Activated CD4-positive, alpha-beta T cell treated with anti-CD3 and anti-CD28 coated beads for 1 hour (primary cell): ENCODE results near the gene GPALPP1.

Experiments used
- DNase-seq: peaks from one replicate; pipeline ENCODE4 v3.0.0-alpha.2; 2020

Gene GPALPP1

GRCh38 chr13:45064889-45065288 is 75.6 kb downstream of the GPALPP1 start:
- no peak for DNase-seq

DNA sequence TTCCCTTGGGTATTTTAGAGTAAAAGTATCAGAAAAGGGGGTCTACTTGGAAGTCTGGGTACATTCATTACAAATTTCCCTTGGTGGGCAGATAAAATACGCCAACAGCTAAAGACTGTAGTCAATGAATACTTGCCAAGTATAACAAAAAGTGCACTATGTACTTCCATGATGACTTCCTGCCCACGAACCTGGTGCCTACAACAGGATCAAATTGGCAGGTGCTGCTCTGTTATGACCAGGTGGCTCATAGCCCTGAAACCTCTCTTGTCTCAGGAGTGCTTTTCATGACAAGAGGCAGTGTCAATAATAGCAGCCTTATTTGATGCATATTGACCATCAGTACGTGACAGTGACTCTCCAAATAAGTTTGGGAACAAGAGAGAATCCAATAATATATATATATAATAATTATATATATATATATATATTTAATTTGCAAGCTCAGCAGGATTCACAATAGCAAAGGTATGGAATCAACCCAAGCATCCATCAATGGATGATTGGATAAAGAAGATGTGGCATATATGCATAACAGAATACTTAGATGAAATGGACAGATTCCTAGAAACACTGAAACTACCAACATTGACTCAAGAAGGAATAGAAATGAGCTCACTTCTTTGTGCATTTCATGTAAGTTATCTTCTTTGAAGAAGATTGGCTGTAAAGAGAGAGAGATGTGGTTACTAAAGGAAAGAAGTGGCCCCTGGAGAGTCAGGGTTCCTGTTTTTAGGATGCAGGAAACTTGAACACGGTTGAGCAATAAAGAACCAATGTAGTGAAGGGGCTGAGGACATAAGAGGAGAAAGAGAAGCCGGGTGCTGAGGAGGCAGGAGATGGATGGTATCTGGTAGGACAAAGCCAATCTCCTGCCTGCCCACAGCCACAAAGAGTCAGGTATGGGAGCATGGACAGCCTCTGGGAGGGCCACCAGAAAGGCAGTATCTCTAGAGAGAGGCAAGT is 79.0 kb downstream of the GPALPP1 start:
- DNase-seq = no peak

DNA sequence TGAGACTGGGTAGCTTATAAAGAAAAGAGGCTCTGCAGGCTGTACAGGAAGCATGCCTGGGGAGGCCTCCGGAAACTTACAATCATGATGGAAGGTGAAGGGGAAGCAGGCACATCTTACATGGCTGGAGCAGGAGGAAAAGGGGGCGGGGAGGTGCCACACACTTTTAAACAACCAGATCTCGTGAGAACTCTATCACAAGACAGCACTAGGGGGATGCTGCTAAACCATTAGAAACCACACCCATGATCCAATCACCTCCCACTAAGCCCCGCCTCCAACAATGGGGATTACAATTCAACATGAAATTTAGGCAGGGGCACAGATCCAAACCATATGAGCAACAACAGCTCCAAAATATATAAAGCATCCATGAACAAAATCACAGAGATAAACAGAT is 84.5 kb downstream of the GPALPP1 start:
- DNase-seq = no peak

GRCh38 chr13:45074721-45075120 is 85.4 kb downstream of the GPALPP1 start:
- DNase-seq = no peak

DNA sequence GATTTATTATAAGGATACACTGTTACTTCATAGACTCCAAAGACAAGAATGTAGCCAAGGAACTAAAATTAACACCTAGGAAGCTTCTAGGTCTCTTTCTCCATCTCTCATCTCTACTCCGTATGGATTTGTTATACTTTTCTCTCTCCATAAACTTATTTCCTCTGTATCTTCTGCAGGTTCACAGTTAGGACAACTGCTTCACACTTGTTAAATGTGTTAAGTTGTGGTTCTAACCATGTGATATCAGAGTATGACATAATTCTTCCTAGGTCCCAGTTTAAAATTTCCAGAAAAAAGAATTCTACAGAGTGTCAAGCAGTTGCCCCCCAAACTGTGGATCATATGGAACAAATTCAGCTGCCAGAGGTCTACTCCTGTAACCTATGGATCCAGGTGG is 88.7 kb downstream of the GPALPP1 start:
- DNase-seq = no peak
